ENCODE results near the gene SUCLG2. TPM values are rescaled to one million over a fixed set of nuclear protein-coding genes. Genes with fewer than 3 reads are reported as not detected.

The SUCLG2 gene
- polyA plus RNA-seq, 1 donor (not counting 4 experiments of a cell fraction or from before 2014, with no cell fraction given): 26.7 TPM

GRCh38 chr3:67327582-67327981, 326.8 kb downstream of the SUCLG2 start:
- Histone ChIP-seq H3K4me1 (ENCODE audit: control insufficient read depth, extremely low read depth, insufficient read depth, low read length) (no peaks in the 10 kb centered on the region), H3K9me1 (ENCODE audit: control insufficient read depth, extremely low read depth, insufficient read depth, low read length) (no peaks in the 10 kb centered on the region), H3K36me3 (ENCODE audit: control insufficient read depth in 2 of 2, extremely low read depth in 1 of 2, insufficient read depth in 2 of 2, low read length in 2 of 2) (no peaks in the 10 kb centered on the region), H2AFZ (ENCODE audit: control insufficient read depth, low read length) (no peak overlapping the region), H3K27ac (ENCODE audit: control insufficient read depth, insufficient read depth, low read length) (no peak overlapping the region), H3K9ac (ENCODE audit: control insufficient read depth, extremely low read depth, insufficient read depth, low read length) (no peak overlapping the region), H3K9me3 (ENCODE audit: control insufficient read depth, low read depth, low read length) (no peaks in the 10 kb centered on the region), H3K4me3 (ENCODE audit: control insufficient read depth in 2 of 3, extremely low read depth in 1 of 3, insufficient read depth in 2 of 3, low read depth in 1 of 3, low read length in 3 of 3) (no peak overlapping the region), H3K4me2 (ENCODE audit: control insufficient read depth, extremely low read depth, insufficient read depth, low read depth, low read length) (no peak overlapping the region), H4K20me1 (ENCODE audit: control insufficient read depth, extremely low read depth, insufficient read depth, low read length) (no peaks in the 10 kb centered on the region), H3K79me2 (ENCODE audit: control insufficient read depth, insufficient read depth, low read length) (no peaks in the 10 kb centered on the region), H3K27me3 (ENCODE audit: control insufficient read depth, extremely low read depth, insufficient read depth, low read length) (no peaks in the 10 kb centered on the region)
- DNase-seq (ENCODE audit: low read depth, low spot score): no peak
- TF ChIP-seq EZH2 (IDR thresholded peaks at IDR 0.05; ENCODE audit: low read length): no peak
- TF ChIP-seq CTCF (optimal IDR thresholded peaks at IDR 0.05 in 1 of 3, IDR thresholded peaks at IDR 0.05 in 1 of 3, conservative IDR thresholded peaks at IDR 0.05 in 1 of 3; ENCODE audit: extremely low read depth in 1 of 3, insufficient read depth in 2 of 3, low read length in 3 of 3): no peak
- no peak for FAIRE-seq
- dilution Hi-C loops (cut with MboI; ENCODE audit: extremely low pct_ligation_motif_present, low sequenced_read_pairs): no loop called here

GRCh38 chr3:67325231-67325630, 329.2 kb downstream of the SUCLG2 start:
- Histone ChIP-seq H3K9me1 (ENCODE audit: control insufficient read depth, extremely low read depth, insufficient read depth, low read length) (no peaks in the 10 kb centered on the region), H3K27me3 (ENCODE audit: control insufficient read depth, extremely low read depth, insufficient read depth, low read length) (no peaks in the 10 kb centered on the region), H3K4me1 (ENCODE audit: control insufficient read depth, extremely low read depth, insufficient read depth, low read length) (no peaks in the 10 kb centered on the region), H3K27ac (ENCODE audit: control insufficient read depth, insufficient read depth, low read length) (no peak overlapping the region), H3K9ac (ENCODE audit: control insufficient read depth, extremely low read depth, insufficient read depth, low read length) (no peak overlapping the region), H3K4me3 (ENCODE audit: control insufficient read depth in 2 of 3, extremely low read depth in 1 of 3, insufficient read depth in 2 of 3, low read depth in 1 of 3, low read length in 3 of 3) (no peak overlapping the region), H3K36me3 (ENCODE audit: control insufficient read depth in 2 of 2, extremely low read depth in 1 of 2, insufficient read depth in 2 of 2, low read length in 2 of 2) (no peaks in the 10 kb centered on the region), H2AFZ (ENCODE audit: control insufficient read depth, low read length) (no peak overlapping the region), H3K9me3 (ENCODE audit: control insufficient read depth, low read depth, low read length) (no peaks in the 10 kb centered on the region), H3K79me2 (ENCODE audit: control insufficient read depth, insufficient read depth, low read length) (no peaks in the 10 kb centered on the region), H3K4me2 (ENCODE audit: control insufficient read depth, extremely low read depth, insufficient read depth, low read depth, low read length) (no peak overlapping the region), H4K20me1 (ENCODE audit: control insufficient read depth, extremely low read depth, insufficient read depth, low read length) (no peaks in the 10 kb centered on the region)
- TF ChIP-seq EZH2 (IDR thresholded peaks at IDR 0.05; ENCODE audit: low read length) (no peak), CTCF (optimal IDR thresholded peaks at IDR 0.05 in 1 of 3, IDR thresholded peaks at IDR 0.05 in 1 of 3, conservative IDR thresholded peaks at IDR 0.05 in 1 of 3; ENCODE audit: extremely low read depth in 1 of 3, insufficient read depth in 2 of 3, low read length in 3 of 3) (no peak)
- DNase-seq (ENCODE audit: low read depth, low spot score): no peak
- dilution Hi-C loops (cut with MboI; ENCODE audit: extremely low pct_ligation_motif_present, low sequenced_read_pairs): no loop called here
- FAIRE-seq: no peak
